ENCODE measurements around the gene TMCO4. TPM values are rescaled to one million over a fixed set of nuclear protein-coding genes. Genes with fewer than 3 reads are reported as not detected.
"Not testable (repeated sequence)": the region's sequence is repeated elsewhere in the genome, so short reads cannot be mapped to it uniquely, and the experiment has no call there.

Gene TMCO4
- total and polyA plus RNA-seq, 3 experiments from 2014 or later = 16.5 to 18.2 (median 16.6) TPM

- H3K36me3 Mint-ChIP-seq = peaks cover 0 to 2% (median 0%) of the 10 kb centered on the region in 3 donors
- no peak overlapping the region for H3K4me3 Mint-ChIP-seq
- CTCF ChIA-PET = interaction anchor here (0.9 to 1.8 kb wide), 2 partner anchors 9 to 22 kb away, joined by 3 to 4 read pairs; no protein-coding TSS in a partner anchor
- DNase-seq = no peak
- H3K27ac Mint-ChIP-seq = no peak overlapping the region
- Histone ChIP-seq H3K27ac (ENCODE audit: low read depth, low read length) (no peak overlapping the region), H3K36me3 (ENCODE audit: insufficient read depth, low read length) (no peaks in the 10 kb centered on the region), H3K9me3 (ENCODE audit: low read length) (no peaks in the 10 kb centered on the region), H3K27me3 (ENCODE audit: insufficient read depth, low read length, poor library complexity, severe bottlenecking) (peaks cover 6% of the 10 kb centered on the region), H3K4me3 (ENCODE audit: low read length) (no peak overlapping the region), H3K4me1 (ENCODE audit: insufficient read depth, low read length) (peaks cover 7% of the 10 kb centered on the region)
- H3K9me3 Mint-ChIP-seq = no peaks in the 10 kb centered on the region
- POLR2A ChIA-PET = no interaction called here
- peaks cover 7 to 27% of the 10 kb centered on the region in 2 donors for H3K27me3 Mint-ChIP-seq
- peaks cover 6 to 14% (median 8%) of the 10 kb centered on the region in 3 donors for H3K4me1 Mint-ChIP-seq
These were observed 159.7 kb downstream of the TMCO4 start for GRCh38 chr1:19639999-19640362.

- POLR2A ChIA-PET = not testable (repeated sequence)
- CTCF ChIA-PET = interaction anchor here (1.0 to 1.8 kb wide), 3 partner anchors 9 to 15 kb away, joined by 3 to 4 read pairs (median 4); no protein-coding TSS in a partner anchor
These were observed 160.5 kb downstream of the TMCO4 start for GRCh38 chr1:19639228-19639627.

GRCh38 chr1:19637606-19638005 lies 162.1 kb downstream of the TMCO4 start:
- POLR2A ChIA-PET = no interaction called here
- Mint-ChIP-seq H3K4me3 (no peak overlapping the region), H3K27ac (no peak overlapping the region), H3K36me3 (peaks cover 0 to 3% (median 0%) of the 10 kb centered on the region in 3 donors), H3K9me3 (no peaks in the 10 kb centered on the region), H3K27me3 (peaks cover 1 to 18% of the 10 kb centered on the region in 2 donors), H3K4me1 (no peaks in the 10 kb centered on the region)
- no peak overlapping the region for H3K27ac ChIP-seq (ENCODE audit: low read depth, low read length)
- CTCF ChIA-PET = interaction anchor here (1.8 kb wide), 1 partner anchor 16 kb away, joined by 4 read pairs; no protein-coding TSS in a partner anchor
- no peak for DNase-seq
- H3K9me3 ChIP-seq (ENCODE audit: low read length) = no peaks in the 10 kb centered on the region
- H3K4me1 ChIP-seq (ENCODE audit: insufficient read depth, low read length) = no peaks in the 10 kb centered on the region
- H3K4me3 ChIP-seq (ENCODE audit: low read length) = no peak overlapping the region
- no peaks in the 10 kb centered on the region for H3K36me3 ChIP-seq (ENCODE audit: insufficient read depth, low read length)
- H3K27me3 ChIP-seq (ENCODE audit: insufficient read depth, low read length, poor library complexity, severe bottlenecking) = no peaks in the 10 kb centered on the region

More at GRCh38 chr1:19639228-19639627, 160.5 kb downstream of the TMCO4 start:
- not testable (repeated sequence) for H3K4me3 ChIP-seq (ENCODE audit: low read length); H3K36me3 ChIP-seq (ENCODE audit: insufficient read depth, low read length); H3K27ac ChIP-seq (ENCODE audit: low read depth, low read length); H3K9me3 ChIP-seq (ENCODE audit: low read length); H3K9me3 Mint-ChIP-seq; DNase-seq; H3K27ac Mint-ChIP-seq; H3K4me1 ChIP-seq (ENCODE audit: insufficient read depth, low read length); H3K36me3 Mint-ChIP-seq; H3K27me3 ChIP-seq (ENCODE audit: insufficient read depth, low read length, poor library complexity, severe bottlenecking)
- peaks cover 6 to 10% (median 6%) of the 10 kb centered on the region in 3 donors for H3K4me1 Mint-ChIP-seq
- H3K4me3 Mint-ChIP-seq = peak overlapping the region in 1 of 7 donors; percentile 12
- H3K27me3 Mint-ChIP-seq = peaks cover 7 to 27% of the 10 kb centered on the region in 2 donors

DNA sequence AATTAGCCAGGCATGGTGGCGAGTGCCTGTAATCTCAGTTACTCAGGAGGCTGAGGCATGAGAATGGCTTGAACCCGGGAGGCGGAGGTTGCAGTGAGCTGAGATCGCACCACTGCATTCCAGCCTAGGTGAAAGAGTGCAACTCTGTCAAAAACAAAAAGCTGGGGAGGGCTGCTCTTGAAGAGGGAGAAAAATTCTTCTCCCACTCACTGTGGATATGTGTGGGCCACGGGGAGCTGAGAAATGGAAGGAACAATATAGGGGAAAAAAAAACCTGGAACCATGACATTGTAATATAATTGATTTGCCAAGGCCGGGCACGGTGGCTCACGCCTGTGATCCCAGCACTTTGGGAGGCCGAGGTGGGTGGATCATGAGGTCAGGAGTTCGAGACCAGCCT lies 163.0 kb downstream of the TMCO4 start:
- H3K4me3 ChIP-seq (ENCODE audit: low read length); DNase-seq; H3K9me3 Mint-ChIP-seq; H3K36me3 Mint-ChIP-seq; H3K27me3 ChIP-seq (ENCODE audit: insufficient read depth, low read length, poor library complexity, severe bottlenecking); H3K27ac Mint-ChIP-seq; H3K9me3 ChIP-seq (ENCODE audit: low read length); H3K27ac ChIP-seq (ENCODE audit: low read depth, low read length); H3K4me1 Mint-ChIP-seq; H3K4me1 ChIP-seq (ENCODE audit: insufficient read depth, low read length); POLR2A ChIA-PET; H3K36me3 ChIP-seq (ENCODE audit: insufficient read depth, low read length); H3K4me3 Mint-ChIP-seq: not testable (repeated sequence)
- peaks cover 1 to 12% of the 10 kb centered on the region in 2 donors for H3K27me3 Mint-ChIP-seq
- CTCF ChIA-PET = interaction anchor here (0.7 kb wide), 1 partner anchor 16 kb away, joined by 3 read pairs; no protein-coding TSS in a partner anchor

GRCh38 chr1:19636065-19636464 lies 163.7 kb downstream of the TMCO4 start:
- Histone ChIP-seq H3K27ac (ENCODE audit: low read depth, low read length) (no peak overlapping the region), H3K4me3 (ENCODE audit: low read length) (no peak overlapping the region), H3K36me3 (ENCODE audit: insufficient read depth, low read length) (no peaks in the 10 kb centered on the region), H3K4me1 (ENCODE audit: insufficient read depth, low read length) (no peaks in the 10 kb centered on the region), H3K9me3 (ENCODE audit: low read length) (no peaks in the 10 kb centered on the region), H3K27me3 (ENCODE audit: insufficient read depth, low read length, poor library complexity, severe bottlenecking) (no peaks in the 10 kb centered on the region)
- Mint-ChIP-seq H3K9me3 (no peaks in the 10 kb centered on the region), H3K27me3 (peaks cover 1 to 7% of the 10 kb centered on the region in 2 donors), H3K27ac (no peak overlapping the region), H3K36me3 (peaks cover 0 to 3% (median 0%) of the 10 kb centered on the region in 3 donors), H3K4me1 (no peaks in the 10 kb centered on the region), H3K4me3 (no peak overlapping the region)
- CTCF ChIA-PET = no interaction called here
- POLR2A ChIA-PET = no interaction called here
- no peak for DNase-seq

DNA sequence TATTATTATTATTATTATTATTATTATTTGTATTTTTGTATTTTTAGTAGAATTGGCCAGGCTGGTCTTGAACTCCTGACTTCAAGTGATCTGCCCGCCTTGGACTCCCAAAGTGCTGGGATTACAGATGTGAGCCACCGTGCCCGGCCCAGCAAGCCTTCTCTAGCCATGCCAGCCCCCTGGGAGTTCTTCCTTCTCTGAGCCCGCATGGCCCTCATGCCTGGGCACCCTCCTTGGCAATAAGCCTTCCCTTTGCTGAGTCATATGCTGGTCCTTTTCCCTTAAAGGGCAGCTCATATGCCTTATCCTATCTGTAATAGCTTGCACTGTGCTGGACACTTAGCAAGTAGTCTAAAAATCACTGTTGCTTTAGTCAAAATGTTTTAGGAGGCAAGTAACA lies 164.1 kb downstream of the TMCO4 start:
- Mint-ChIP-seq H3K4me3 (no peak overlapping the region), H3K27me3 (peaks cover 0 to 4% of the 10 kb centered on the region in 2 donors), H3K4me1 (no peaks in the 10 kb centered on the region), H3K9me3 (no peaks in the 10 kb centered on the region), H3K27ac (no peak overlapping the region), H3K36me3 (peaks cover 0 to 3% (median 0%) of the 10 kb centered on the region in 3 donors)
- DNase-seq = no peak
- H3K36me3 ChIP-seq (ENCODE audit: insufficient read depth, low read length) = no peaks in the 10 kb centered on the region
- H3K27ac ChIP-seq (ENCODE audit: low read depth, low read length) = no peak overlapping the region
- H3K9me3 ChIP-seq (ENCODE audit: low read length) = no peaks in the 10 kb centered on the region
- POLR2A ChIA-PET = no interaction called here
- no peaks in the 10 kb centered on the region for H3K27me3 ChIP-seq (ENCODE audit: insufficient read depth, low read length, poor library complexity, severe bottlenecking)
- no peaks in the 10 kb centered on the region for H3K4me1 ChIP-seq (ENCODE audit: insufficient read depth, low read length)
- no peak overlapping the region for H3K4me3 ChIP-seq (ENCODE audit: low read length)
- CTCF ChIA-PET = interaction anchor here (1.0 kb wide), 1 partner anchor 20 kb away, joined by 3 read pairs; no protein-coding TSS in a partner anchor

DNA sequence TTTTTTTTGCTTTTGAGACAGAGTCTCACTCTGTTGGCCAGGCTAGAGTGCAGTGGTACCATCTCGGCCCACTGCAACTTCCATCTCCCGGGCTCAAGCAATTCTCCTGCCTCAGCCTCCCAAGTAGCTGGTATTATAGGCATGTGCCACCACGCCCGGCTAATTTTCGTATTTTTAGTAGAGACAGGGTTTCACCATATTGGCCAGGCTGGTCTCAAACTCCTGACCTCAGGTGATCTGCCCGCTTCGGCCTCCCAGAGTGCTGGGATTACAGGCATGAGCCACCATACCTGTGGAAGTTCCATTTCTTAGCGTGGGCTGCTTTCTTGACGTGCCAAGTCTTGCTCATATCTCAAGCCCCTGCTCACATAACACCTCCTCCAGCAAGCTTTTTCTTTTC lies 164.7 kb downstream of the TMCO4 start:
- not testable (repeated sequence) for H3K4me3 ChIP-seq (ENCODE audit: low read length); H3K27me3 ChIP-seq (ENCODE audit: insufficient read depth, low read length, poor library complexity, severe bottlenecking); H3K27ac ChIP-seq (ENCODE audit: low read depth, low read length); DNase-seq; H3K9me3 Mint-ChIP-seq; H3K4me1 ChIP-seq (ENCODE audit: insufficient read depth, low read length); H3K4me3 Mint-ChIP-seq; H3K27ac Mint-ChIP-seq; H3K36me3 ChIP-seq (ENCODE audit: insufficient read depth, low read length); H3K27me3 Mint-ChIP-seq; H3K36me3 Mint-ChIP-seq; H3K9me3 ChIP-seq (ENCODE audit: low read length); H3K4me1 Mint-ChIP-seq
- POLR2A ChIA-PET = interaction anchor here (0.7 kb wide), 1 partner anchor 11 kb away, joined by 6 read pairs; no protein-coding TSS in a partner anchor
- CTCF ChIA-PET = interaction anchor here (0.7 to 1.0 kb wide), 2 partner anchors 21 to 751 kb away, joined by 3 read pairs; no protein-coding TSS in a partner anchor

DNA sequence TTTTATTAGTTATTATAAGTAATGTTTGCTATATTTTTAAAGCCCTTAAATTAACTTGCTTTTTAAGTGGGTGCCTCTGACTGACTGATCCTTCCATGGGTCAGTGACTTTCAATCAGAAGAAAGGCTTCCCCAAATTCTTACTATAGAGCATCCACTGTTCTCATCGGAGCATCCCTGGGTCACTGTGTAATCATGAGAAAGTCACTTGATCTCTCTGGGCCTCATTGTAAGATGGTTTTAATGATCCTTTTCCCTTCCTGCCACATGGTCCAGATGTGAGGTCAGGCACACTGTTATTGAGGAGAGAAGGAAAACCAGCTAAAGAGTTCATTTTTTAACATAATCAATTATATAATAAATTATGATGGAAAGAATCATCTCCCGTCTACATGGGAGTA lies 166.6 kb downstream of the TMCO4 start:
- H3K9me3 ChIP-seq (ENCODE audit: low read length) = no peaks in the 10 kb centered on the region
- no peak overlapping the region for H3K27ac ChIP-seq (ENCODE audit: low read depth, low read length)
- Mint-ChIP-seq H3K27ac (peak overlapping the region in 1 of 8 donors; percentile 39), H3K4me3 (no peak overlapping the region), H3K27me3 (no peaks in the 10 kb centered on the region), H3K36me3 (peaks cover 0 to 12% (median 3%) of the 10 kb centered on the region in 3 donors), H3K9me3 (no peaks in the 10 kb centered on the region), H3K4me1 (no peaks in the 10 kb centered on the region)
- no peaks in the 10 kb centered on the region for H3K4me1 ChIP-seq (ENCODE audit: insufficient read depth, low read length)
- ChIA-PET POLR2A (interaction anchor here (0.6 kb wide), 1 partner anchor 72 kb away, joined by 10 read pairs; no protein-coding TSS in a partner anchor), CTCF (no interaction called here)
- H3K27me3 ChIP-seq (ENCODE audit: insufficient read depth, low read length, poor library complexity, severe bottlenecking) = no peaks in the 10 kb centered on the region
- no peak overlapping the region for H3K4me3 ChIP-seq (ENCODE audit: low read length)
- DNase-seq = no peak
- H3K36me3 ChIP-seq (ENCODE audit: insufficient read depth, low read length) = no peaks in the 10 kb centered on the region
